HT1080 (cell line): Measurements from ENCODE around the gene PDPK1. TPM values are rescaled to one million over a fixed set of nuclear protein-coding genes. Genes with fewer than 3 reads are reported as not detected.

ENCODE experiments used
- small RNA-seq: library from RNA; depleted of rRNA; stranded (forward); fragments of <200 nt; gene quantifications from one replicate; pipeline ENCODE3, GENCODE V24; 2014
- total RNA-seq: library from RNA; depleted of rRNA; stranded (reverse); fragments of >200 nt; shearing (Covaris generic); gene quantifications from 2 replicates; pipeline ENCODE4 v1.2.3, GENCODE V29; 2014; rRNA removed

PDPK1 gene
- total RNA-seq, 1 experiment from 2014 or later: 18.2 TPM

Small RNA genes lying within 50 kb of the gene (small RNA-seq; reads per million reads assigned to genes)
- gene AC093525.1: not detected
- not detected for gene MIR3178

Other genes starting within 250 kb of the PDPK1 start
- gene ABCA3, start 197.3 kb upstream of the PDPK1 start, total RNA-seq: 0.13 and 0.14 TPM in 2 replicates
- 60.6 and 64.7 TPM in 2 replicates for gene CCNF, start 108.6 kb upstream of the PDPK1 start, total RNA-seq
- gene TEDC2, start 77.9 kb upstream of the PDPK1 start, total RNA-seq: 50.8 and 61.3 TPM in 2 replicates
- not detected in 2 replicates for gene NTN3, start 66.7 kb upstream of the PDPK1 start, total RNA-seq
- 13.1 and 14.0 TPM in 2 replicates for gene TBC1D24, start 62.9 kb upstream of the PDPK1 start, total RNA-seq
- 35.8 and 147 TPM in 2 replicates for gene ATP6V0C, start 24.1 kb upstream of the PDPK1 start, total RNA-seq
- gene AMDHD2, start 17.6 kb upstream of the PDPK1 start, total RNA-seq: 40.4 and 44.9 TPM in 2 replicates
- gene CEMP1, start 6.6 kb upstream of the PDPK1 start, total RNA-seq: not detected in 2 replicates
- gene KCTD5, start 144.5 kb downstream of the PDPK1 start, total RNA-seq: 45.4 and 61.4 TPM in 2 replicates
- gene PRSS27, start 182.2 kb downstream of the PDPK1 start, total RNA-seq: not detected in 2 replicates
- 46.2 and 63.5 TPM in 2 replicates for gene SRRM2, start 214.6 kb downstream of the PDPK1 start, total RNA-seq
- gene ELOB, start 239.3 kb downstream of the PDPK1 start, total RNA-seq: 159 and 224 TPM in 2 replicates
- gene PRSS33, start 249.5 kb downstream of the PDPK1 start, total RNA-seq: not detected in 2 replicates